ENCODE results near the gene SBF2.

DNA sequence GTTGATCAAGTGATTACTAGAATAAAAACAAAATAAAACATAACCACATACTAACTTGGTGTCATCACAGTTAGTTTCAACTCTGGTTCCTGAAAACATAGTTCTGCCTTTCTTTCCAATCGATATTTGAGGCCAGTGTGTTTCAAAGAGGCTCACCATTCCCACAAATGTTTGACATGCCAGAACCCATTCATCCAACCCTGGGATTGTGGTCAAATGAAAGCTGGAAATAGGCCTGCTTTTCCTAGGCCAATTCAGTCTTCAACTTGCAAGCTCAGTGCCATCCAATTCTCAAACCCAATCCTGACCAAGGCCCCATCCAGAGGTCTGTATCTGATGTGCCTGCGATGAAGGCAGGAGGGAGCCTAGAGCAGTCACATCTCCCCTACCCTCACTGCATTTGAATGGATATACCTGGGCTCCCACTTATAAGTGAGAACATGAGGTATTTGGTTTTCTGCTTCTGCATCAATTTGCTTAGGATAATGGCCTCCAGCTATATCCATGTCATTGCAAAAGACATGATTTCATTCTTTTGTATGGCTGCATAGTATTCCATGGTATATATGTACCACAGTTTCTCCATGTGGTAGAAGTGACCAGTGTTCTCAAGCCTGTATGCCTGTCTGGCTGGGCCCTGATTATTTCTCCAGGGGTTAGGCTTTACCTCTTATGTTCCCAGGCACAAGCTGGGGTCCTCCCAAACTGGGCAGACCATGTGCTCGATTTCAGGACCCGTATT lies 486.9 kb downstream of the SBF2 start:
- TF ChIP-seq, protein P1, sequence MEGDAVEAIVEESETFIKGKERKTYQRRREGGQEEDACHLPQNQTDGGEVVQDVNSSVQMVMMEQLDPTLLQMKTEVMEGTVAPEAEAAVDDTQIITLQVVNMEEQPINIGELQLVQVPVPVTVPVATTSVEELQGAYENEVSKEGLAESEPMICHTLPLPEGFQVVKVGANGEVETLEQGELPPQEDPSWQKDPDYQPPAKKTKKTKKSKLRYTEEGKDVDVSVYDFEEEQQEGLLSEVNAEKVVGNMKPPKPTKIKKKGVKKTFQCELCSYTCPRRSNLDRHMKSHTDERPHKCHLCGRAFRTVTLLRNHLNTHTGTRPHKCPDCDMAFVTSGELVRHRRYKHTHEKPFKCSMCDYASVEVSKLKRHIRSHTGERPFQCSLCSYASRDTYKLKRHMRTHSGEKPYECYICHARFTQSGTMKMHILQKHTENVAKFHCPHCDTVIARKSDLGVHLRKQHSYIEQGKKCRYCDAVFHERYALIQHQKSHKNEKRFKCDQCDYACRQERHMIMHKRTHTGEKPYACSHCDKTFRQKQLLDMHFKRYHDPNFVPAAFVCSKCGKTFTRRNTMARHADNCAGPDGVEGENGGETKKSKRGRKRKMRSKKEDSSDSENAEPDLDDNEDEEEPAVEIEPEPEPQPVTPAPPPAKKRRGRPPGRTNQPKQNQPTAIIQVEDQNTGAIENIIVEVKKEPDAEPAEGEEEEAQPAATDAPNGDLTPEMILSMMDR (IDR thresholded peaks at IDR 0.05; ENCODE audit: low read length) = no peak
- TF ChIP-seq EZH2 (IDR thresholded peaks at IDR 0.05; ENCODE audit: borderline replicate concordance, low read length) = no peak

Data from OCI-LY1 (cell line).